GM12872 (cell line): Measurements from ENCODE around the gene ZHX3.

Experiments
- TF ChIP-seq, protein P1 (sequence below): IDR thresholded peaks from 3 replicates; pipeline ENCODE4 v1.5.1; 2011; ENCODE audit warnings: low read depth, mild to moderate bottlenecking, low read length, moderate library complexity; ENCODE audit not compliant: insufficient read depth

The ZHX3 gene

DNA sequence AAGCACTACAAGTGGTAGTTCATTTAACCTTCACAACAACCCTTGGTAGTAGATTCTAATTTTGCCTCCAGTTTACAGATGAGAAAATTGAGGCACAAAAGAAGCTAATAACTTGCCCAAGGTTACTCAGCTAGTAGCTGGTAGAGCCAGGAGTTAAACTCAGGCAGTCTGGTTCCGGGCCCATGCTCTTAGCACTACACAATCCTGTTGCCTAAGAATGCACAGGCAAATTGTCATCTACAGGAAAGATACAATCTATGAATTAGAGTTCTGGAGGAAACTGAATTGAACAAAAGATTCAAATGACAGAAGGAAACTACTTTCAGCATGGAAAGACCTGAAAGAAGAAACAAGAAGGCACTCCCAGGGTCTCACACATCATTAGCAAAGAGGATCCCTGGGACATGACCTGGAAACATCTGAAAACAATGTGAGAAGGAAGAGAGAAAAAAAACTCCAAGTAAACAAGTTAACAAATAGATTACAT lies 56.8 kb downstream of the ZHX3 start:
- TF ChIP-seq, protein P1, sequence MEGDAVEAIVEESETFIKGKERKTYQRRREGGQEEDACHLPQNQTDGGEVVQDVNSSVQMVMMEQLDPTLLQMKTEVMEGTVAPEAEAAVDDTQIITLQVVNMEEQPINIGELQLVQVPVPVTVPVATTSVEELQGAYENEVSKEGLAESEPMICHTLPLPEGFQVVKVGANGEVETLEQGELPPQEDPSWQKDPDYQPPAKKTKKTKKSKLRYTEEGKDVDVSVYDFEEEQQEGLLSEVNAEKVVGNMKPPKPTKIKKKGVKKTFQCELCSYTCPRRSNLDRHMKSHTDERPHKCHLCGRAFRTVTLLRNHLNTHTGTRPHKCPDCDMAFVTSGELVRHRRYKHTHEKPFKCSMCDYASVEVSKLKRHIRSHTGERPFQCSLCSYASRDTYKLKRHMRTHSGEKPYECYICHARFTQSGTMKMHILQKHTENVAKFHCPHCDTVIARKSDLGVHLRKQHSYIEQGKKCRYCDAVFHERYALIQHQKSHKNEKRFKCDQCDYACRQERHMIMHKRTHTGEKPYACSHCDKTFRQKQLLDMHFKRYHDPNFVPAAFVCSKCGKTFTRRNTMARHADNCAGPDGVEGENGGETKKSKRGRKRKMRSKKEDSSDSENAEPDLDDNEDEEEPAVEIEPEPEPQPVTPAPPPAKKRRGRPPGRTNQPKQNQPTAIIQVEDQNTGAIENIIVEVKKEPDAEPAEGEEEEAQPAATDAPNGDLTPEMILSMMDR = no peak

DNA sequence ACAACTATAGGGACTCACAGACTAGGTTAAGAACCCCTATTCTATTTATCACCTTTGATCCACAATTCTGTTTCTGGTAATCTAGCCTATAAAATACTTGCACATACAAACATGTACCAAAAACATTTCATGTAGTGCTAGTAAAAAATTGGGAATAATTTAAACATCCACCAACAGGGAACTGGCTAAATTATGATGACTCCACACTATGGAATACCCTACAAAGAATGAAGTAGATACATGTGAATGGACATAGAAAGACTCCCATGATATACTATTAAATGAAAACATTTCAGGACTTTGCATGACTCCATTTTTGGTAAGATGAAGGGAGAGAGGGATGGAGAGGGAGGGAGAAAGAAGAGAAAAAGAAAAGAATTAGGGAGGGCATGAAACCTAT lies 58.2 kb downstream of the ZHX3 start:
- TF ChIP-seq, protein P1 = no peak

DNA sequence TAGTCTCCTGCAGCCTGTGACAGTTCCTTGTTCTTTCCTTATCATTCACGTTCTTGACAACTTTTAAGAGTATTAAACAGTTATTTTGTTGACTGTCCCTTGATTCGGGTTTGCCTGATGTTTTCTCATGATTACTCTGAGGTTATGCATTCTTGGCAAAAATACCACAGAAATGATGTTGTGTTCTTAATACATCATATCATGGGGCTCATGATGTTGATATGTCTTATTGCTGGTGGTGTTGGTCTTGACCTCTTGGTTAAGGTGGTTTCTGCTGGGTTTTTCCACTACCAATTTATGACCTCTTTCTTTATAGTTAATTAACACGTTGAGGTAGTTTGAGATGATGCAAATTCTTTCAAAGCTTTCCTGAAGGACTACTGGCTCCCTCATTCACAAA lies 59.1 kb downstream of the ZHX3 start:
- TF ChIP-seq, protein P1 = no peak

DNA sequence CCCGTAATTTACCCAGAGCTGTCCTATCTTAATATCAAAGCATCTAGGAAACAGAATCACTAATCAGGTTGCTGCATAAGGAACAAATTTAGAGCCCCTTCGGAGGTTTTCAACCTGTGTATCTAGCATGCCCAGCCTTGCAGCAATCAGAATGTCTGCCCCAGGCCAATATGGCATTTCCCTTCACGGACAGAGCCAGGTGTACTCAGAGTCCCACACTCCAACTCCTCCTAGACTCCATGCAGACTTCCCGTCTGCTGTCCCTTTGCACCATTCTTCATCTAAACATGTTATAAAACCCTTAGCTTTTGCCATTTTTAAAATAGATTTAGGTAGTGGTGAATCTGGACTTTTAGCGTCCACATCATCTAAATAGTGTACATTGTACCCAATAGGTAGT lies 61.0 kb downstream of the ZHX3 start:
- TF ChIP-seq, protein P1 = no peak

DNA sequence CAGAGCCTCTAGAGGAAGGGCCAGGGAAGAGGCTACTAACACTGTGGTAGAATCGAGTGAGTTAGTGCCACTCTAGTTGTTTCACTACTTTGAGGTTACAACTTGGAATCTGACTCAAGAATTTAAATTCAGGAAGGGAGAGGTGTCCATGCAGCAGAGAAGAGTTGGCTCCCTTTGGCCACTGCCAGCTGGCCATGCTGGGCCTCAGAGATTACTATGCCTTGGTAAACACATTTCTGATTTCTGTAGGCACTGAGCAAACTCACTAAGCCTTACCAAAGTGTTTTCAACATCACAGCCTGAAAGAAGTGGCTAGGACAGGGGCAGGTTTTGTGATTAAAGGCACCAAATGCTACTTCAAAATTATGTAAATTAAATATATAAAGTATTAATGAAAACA lies 61.9 kb downstream of the ZHX3 start:
- TF ChIP-seq, protein P1 = no peak

DNA sequence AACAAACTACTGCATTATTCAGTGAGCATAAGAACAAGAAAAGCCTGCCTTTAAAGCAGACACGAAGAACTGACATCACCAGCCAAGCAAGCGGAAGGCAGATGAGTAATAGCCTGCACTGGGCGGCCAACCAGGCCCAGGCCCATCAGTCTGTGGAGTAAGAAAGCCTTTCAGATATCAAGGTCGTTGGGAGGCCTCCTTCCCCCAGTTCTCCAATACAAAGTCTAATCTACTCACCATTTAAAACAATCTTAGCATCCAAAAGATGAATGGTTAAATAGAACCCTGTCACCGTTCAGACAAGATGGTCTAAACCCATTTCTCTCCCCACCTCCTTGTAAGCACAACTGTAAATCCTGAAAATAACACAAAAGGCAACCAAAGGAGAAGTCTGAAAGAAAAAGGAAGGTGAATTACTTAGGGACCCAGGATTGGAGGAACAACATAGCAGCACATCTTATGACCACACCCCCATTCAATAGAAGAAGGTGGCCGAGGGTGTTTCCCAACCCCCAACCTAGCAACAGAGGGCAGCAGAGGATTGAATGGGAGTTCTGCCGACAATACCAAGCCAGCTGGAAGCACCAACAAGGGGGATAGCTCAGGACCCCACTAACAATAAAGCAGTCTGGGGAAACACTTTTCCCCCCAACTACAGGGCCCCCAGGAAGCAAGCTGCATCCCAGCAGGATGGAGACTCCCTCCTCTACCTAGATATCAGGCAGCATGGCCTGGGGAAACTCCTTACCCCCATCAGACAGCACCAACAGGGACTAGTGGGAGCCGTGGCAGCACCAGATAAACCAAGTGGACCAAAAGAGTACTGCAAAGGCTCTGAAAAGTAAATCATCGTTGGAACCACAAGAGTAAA lies 67.9 kb downstream of the ZHX3 start:
- TF ChIP-seq, protein P1 = no peak; the same call in 2 of the 3 replicates

DNA sequence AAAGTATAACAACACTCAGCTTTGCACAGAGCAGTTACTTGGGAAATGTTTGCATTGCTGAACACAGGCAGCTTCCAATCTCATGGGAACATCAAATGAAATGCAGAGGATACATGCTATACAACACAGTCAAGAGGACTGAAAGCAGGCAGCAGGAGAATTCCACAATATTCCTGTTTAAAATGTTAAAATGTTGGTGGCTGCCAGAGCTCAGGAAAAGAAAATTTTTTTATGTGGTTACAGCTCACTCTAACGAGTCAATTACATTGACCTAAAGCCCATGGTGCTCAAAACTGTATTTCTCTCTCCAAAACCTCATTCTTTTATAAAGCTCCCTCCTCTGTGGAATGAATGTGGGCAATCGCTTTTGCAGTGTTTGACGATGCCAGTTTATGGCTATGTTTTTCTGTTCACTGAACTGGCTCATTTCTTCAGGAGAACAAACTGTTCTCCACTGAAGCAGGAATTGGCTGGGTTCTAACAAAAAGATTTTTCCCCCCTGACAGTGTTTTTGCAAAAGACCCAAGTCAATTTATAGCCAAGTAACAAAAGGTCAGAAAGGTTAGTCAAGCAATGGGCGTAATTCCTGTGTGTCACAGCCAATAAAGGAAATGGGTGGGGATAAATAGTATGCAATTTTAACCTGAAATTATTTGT lies 69.0 kb downstream of the ZHX3 start:
- TF ChIP-seq, protein P1 = no peak
